Activated CD8-positive, alpha-beta memory T cell treated with anti-CD3 and anti-CD28 coated beads, Interleukin-2, amount 50 U/mL, for 24 hours (primary cell): ENCODE results near the gene CLASP2.

ENCODE experiments used
- DNase-seq: peaks from one replicate; pipeline ENCODE4 v3.0.0-alpha.2; 2020; ENCODE audit errors: extremely low read depth

The CLASP2 gene

GRCh38 chr3:33636125-33636850 lies 81.8 kb downstream of the CLASP2 start:
- DNase-seq, result no peak

- DNase-seq, result no peak
These were observed 83.8 kb downstream of the CLASP2 start for GRCh38 chr3:33634262-33634661.

GRCh38 chr3:33629219-33629618 lies 88.8 kb downstream of the CLASP2 start:
- no peak for DNase-seq

GRCh38 chr3:33624756-33625155 lies 93.3 kb downstream of the CLASP2 start:
- DNase-seq, result no peak

- no peak for DNase-seq
These were observed 105.0 kb downstream of the CLASP2 start for GRCh38 chr3:33613041-33613440.

- no peak for DNase-seq
These were observed 105.4 kb downstream of the CLASP2 start for GRCh38 chr3:33612607-33613006.

- no peak for DNase-seq
These were observed 115.2 kb downstream of the CLASP2 start for GRCh38 chr3:33602829-33603228.

GRCh38 chr3:33597257-33597689 lies 120.8 kb downstream of the CLASP2 start:
- no peak for DNase-seq

- DNase-seq, result no peak
These were observed 125.1 kb downstream of the CLASP2 start for GRCh38 chr3:33592999-33593398.

- no peak for DNase-seq
These were observed 127.5 kb downstream of the CLASP2 start for GRCh38 chr3:33590541-33590940.

GRCh38 chr3:33586402-33586801 lies 131.7 kb downstream of the CLASP2 start:
- no peak for DNase-seq

- no peak for DNase-seq
These were observed 135.8 kb downstream of the CLASP2 start for GRCh38 chr3:33582234-33582633.

- DNase-seq, result no peak
These were observed 136.4 kb downstream of the CLASP2 start for GRCh38 chr3:33581666-33582065.

- no peak for DNase-seq
These were observed 138.2 kb downstream of the CLASP2 start for GRCh38 chr3:33579840-33580239.

GRCh38 chr3:33579178-33579510 lies 138.9 kb downstream of the CLASP2 start:
- no peak for DNase-seq

GRCh38 chr3:33578325-33579177 lies 139.5 kb downstream of the CLASP2 start:
- no peak for DNase-seq

GRCh38 chr3:33577588-33577987 lies 140.5 kb downstream of the CLASP2 start:
- no peak for DNase-seq

- DNase-seq, result no peak
These were observed 140.9 kb downstream of the CLASP2 start for GRCh38 chr3:33577173-33577572.

- no peak for DNase-seq
These were observed 142.7 kb downstream of the CLASP2 start for GRCh38 chr3:33575311-33575710.

- DNase-seq, result no peak
These were observed 160.2 kb downstream of the CLASP2 start for GRCh38 chr3:33557829-33558228.

GRCh38 chr3:33557279-33557678 lies 160.8 kb downstream of the CLASP2 start:
- no peak for DNase-seq

- DNase-seq, result no peak
These were observed 171.0 kb downstream of the CLASP2 start for GRCh38 chr3:33547101-33547500.

GRCh38 chr3:33544126-33544525 lies 173.9 kb downstream of the CLASP2 start:
- DNase-seq, result no peak
